Testis (tissue), 2 donors: ENCODE measurements around the gene ZNF423.

Experiments used
- CTCF ChIP-seq, 3 experiments: fragments of 450-650 bp in 2 of 3; fragments of 200-600 bp in 1 of 3; sonication (generic) in 1 of 3; IDR thresholded peaks; one replicate each; pipeline ENCODE4 v1.5.1; 2016 to 2019; ENCODE audit warnings: antibody characterized with exemption in 3 of 3, mild to moderate bottlenecking in 2 of 3, moderate library complexity in 1 of 3
- POLR2A ChIP-seq: fragments of 450-650 bp; IDR thresholded peaks from one replicate; pipeline ENCODE4 v1.6.1; 2017; ENCODE audit warnings: antibody characterized with exemption, mild to moderate bottlenecking, moderate library complexity

GRCh38 chr16:49469930-49470451 lies 385.9 kb downstream of the ZNF423 start:
- no peak for TF ChIP-seq CTCF (IDR thresholded peaks at IDR 0.05)
- TF ChIP-seq POLR2A: no peak
